ENCODE results near the gene RFX1.
"Not testable (repeated sequence)": the region's sequence is repeated elsewhere in the genome, so short reads cannot be mapped to it uniquely, and the experiment has no call there.

The RFX1 gene

GRCh38 chr19:13932911-13933393, 73.2 kb downstream of the RFX1 start:
- no peak for DNase-seq

- DNase-seq = no peak
Measured at GRCh38 chr19:13932149-13932637, 73.9 kb downstream of the RFX1 start.

- no peak for DNase-seq
Measured at GRCh38 chr19:13931391-13932148, 74.5 kb downstream of the RFX1 start.

- no peak for DNase-seq
Measured at GRCh38 chr19:13930402-13930801, 75.7 kb downstream of the RFX1 start.

- no peak for DNase-seq
Measured at GRCh38 chr19:13929956-13930355, 76.2 kb downstream of the RFX1 start.

GRCh38 chr19:13929340-13929739, 76.8 kb downstream of the RFX1 start:
- no peak for DNase-seq

- no peak for DNase-seq
Measured at GRCh38 chr19:13926715-13927114, 79.4 kb downstream of the RFX1 start.

GRCh38 chr19:13926010-13926409, 80.1 kb downstream of the RFX1 start:
- no peak for DNase-seq

GRCh38 chr19:13923194-13923987, 82.7 kb downstream of the RFX1 start:
- no peak for DNase-seq

GRCh38 chr19:13922118-13922517, 84.0 kb downstream of the RFX1 start:
- not testable (repeated sequence) for DNase-seq

- DNase-seq = peak; percentile 72
Measured at GRCh38 chr19:13920940-13921747, 85.0 kb downstream of the RFX1 start.

- DNase-seq = no peak
Measured at GRCh38 chr19:13920524-13920923, 85.6 kb downstream of the RFX1 start.

GRCh38 chr19:13918726-13919411, 87.3 kb downstream of the RFX1 start:
- DNase-seq = no peak

- DNase-seq = no peak
Measured at GRCh38 chr19:13917888-13918406, 88.2 kb downstream of the RFX1 start.

GRCh38 chr19:13914777-13915176, 91.3 kb downstream of the RFX1 start:
- DNase-seq = no peak

GRCh38 chr19:13913352-13913751, 92.8 kb downstream of the RFX1 start:
- DNase-seq = no peak

Data from eye (tissue), 1 donor.